GM10266 (cell line): ENCODE measurements around the gene SERPINA12.
"Not testable (repeated sequence)": the region's sequence is repeated elsewhere in the genome, so short reads cannot be mapped to it uniquely, and the experiment has no call there.

Source experiments
- DNase-seq: peaks from one replicate; pipeline ENCODE4 v3.0.0; 2012; ENCODE audit errors: extremely low spot score
- TF ChIP-seq, protein P1 (sequence below): IDR thresholded peaks from 2 replicates; pipeline ENCODE4 v1.5.1; 2012; ENCODE audit warnings: mild to moderate bottlenecking, low read depth; ENCODE audit not compliant: control insufficient read depth, insufficient read depth; ENCODE audit errors: missing control alignments

SERPINA12 gene

DNA sequence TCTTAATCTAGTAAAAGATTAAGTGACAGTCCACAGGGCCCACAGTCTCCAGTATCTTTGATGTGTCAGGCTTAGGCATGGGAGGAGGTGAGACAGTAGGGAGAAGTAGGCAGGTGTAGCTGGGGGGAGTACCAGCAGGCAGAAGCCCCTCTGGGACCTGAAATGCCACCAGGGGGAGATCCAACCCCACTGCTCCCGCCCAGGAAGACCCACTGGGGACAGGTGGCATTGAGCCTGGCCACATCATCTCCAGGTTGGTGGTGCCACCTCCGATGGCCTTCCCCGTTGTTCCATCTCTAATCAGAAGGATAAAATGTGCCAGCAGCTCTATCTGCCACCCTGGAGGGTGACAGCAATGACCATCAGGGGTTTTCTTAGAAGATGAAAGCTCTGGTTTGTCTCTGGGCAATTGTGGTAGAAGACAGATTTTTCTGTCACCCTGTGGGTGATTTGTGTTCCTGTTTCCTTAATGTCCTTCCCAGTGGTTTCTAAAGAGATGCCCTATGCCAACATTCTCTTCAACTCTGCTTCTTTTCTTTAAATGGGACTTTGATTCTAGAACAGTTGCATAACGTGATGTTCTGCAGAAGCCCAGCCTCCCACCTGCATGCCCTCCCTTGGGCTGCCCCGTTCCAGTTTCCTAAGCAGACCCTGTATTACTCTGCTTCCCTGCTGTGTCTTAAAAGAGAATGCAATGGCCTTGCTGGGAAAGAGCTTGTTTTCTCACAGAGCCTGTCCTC, 12.3 kb upstream of the SERPINA12 start:
- TF ChIP-seq, protein P1, sequence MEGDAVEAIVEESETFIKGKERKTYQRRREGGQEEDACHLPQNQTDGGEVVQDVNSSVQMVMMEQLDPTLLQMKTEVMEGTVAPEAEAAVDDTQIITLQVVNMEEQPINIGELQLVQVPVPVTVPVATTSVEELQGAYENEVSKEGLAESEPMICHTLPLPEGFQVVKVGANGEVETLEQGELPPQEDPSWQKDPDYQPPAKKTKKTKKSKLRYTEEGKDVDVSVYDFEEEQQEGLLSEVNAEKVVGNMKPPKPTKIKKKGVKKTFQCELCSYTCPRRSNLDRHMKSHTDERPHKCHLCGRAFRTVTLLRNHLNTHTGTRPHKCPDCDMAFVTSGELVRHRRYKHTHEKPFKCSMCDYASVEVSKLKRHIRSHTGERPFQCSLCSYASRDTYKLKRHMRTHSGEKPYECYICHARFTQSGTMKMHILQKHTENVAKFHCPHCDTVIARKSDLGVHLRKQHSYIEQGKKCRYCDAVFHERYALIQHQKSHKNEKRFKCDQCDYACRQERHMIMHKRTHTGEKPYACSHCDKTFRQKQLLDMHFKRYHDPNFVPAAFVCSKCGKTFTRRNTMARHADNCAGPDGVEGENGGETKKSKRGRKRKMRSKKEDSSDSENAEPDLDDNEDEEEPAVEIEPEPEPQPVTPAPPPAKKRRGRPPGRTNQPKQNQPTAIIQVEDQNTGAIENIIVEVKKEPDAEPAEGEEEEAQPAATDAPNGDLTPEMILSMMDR = no peak
- no peak for DNase-seq

DNA sequence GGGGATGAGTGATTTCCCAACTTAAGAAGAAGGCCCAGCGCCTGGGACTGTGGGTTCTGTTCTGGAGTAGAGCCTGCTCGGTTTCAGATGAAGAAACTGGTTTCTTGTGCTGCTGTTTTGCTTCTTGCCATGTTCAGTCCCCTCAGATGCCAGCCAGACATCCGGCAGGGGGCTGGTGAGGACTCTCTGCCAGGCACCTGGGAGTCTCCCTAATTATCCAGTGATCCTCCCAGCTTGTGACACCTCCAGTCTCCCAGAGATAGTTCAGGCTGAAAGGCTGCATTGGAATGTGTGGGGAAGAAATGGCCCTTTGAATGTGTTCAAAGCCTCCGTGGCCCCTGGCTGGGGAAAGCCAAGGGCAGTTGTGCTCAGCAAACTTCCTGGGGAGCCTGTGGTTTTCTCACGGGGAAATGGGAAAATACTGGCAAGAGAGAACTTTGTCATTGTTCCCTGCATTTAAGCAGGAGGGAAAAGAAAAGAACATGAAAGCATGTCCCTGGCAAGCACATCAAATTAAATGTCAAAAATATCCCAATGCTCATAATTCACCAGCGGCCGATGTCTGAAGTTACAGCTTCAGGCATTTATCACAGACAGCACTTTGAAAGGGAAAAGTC, 8.5 kb upstream of the SERPINA12 start:
- DNase-seq = no peak
- TF ChIP-seq, protein P1 = no peak

DNA sequence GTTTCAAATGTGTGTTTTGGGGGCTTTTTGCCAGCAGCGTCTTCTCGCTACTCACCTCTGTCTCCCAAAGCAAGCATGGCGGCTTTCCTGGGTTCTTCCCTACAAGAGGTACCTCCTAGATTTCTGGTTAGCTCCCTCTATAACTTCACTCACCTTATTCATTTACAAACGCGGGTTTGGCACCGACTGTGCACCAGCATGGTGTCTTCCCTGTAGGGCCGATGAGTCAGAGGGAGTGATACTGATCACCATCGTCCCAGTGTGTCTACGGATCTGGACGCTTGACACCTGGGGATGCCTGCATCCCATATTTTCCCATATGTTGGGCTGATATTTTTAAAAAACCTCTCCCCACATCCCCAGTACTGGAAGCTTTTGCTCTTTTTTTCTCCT, 8.0 kb upstream of the SERPINA12 start:
- TF ChIP-seq, protein P1 = no peak
- DNase-seq = no peak

DNA sequence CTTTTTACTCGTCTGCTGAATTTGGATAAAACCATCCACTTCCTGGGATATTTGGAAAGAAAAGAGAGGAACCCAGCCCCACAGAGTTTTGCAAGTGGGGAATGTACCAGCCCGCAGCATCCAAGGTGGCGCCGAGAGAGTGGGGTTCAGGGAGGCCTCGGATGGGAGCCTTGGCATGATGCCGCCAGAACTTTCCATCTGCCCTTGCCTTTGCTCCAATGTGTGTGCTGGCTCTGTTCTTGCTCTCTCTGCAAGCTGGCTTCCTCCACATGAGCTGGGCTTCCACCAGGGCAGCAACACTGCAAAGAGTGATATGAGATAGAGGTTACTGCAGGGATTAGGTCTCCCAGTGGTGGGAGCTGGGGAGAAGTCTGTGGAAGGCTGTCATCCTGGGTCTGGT, 6.6 kb upstream of the SERPINA12 start:
- TF ChIP-seq, protein P1 = no peak
- DNase-seq = no peak

DNA sequence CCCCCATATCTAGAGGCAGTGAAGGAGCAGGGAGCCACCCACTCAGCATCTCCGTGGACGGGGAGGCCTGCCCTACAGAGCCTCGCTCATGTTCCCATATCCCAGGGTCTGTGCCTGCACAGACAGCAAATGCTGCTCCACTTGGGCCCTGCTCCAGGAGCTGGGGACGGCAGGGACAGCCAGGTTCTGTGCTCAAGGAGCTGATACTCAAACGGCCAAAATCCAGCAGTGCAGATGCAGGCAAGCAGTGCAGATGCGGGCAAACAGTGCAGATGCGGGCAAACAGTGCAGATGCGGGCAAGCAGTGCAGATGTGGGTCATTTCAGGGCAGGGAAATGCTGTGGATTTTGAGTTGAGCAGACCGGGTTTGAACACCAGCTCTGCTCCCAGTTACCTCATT, 6.2 kb upstream of the SERPINA12 start:
- TF ChIP-seq, protein P1 = no peak

DNA sequence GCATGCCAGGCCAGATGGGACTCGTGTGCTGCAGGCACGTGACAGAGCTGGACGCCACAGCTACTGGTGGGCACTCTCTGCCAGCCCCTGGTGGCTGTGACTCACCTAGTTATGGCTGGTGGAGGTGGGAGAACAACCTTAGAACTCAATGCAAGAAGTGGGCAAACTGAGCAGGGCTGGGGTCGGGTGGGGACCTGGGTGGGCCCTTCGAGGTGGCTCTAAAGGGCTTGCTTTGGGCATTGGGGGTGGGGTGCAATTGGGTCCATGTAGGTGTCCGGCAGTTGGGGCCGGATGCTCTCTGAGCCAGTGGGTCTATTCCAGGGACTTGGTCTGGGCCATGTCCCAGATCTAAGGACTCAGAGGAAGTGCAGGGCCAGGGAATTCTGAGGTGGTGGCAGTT, 5.1 kb upstream of the SERPINA12 start:
- DNase-seq = no peak
- TF ChIP-seq, protein P1 = no peak

More for the DNA sequence above, 6.2 kb upstream of the SERPINA12 start:
- no peak for DNase-seq

DNA sequence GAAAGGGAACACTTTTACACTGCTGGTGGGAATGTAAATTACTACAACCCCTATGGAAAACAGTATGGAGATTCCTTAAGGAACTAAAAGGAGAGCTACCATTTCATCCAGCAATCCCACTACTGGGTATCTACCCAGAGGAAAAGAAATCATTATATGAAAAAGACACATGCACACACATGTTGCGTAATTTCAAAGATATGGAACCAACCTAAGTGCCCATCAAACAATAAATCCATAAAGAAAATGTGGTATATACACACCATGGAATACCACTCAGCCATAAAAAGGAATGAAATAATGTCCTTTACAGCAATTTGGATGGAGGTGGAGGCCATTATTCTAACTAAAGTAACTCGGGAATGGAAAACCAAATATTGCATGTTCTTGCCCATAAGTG, 1.2 kb upstream of the SERPINA12 start:
- DNase-seq = not testable (repeated sequence)

DNA sequence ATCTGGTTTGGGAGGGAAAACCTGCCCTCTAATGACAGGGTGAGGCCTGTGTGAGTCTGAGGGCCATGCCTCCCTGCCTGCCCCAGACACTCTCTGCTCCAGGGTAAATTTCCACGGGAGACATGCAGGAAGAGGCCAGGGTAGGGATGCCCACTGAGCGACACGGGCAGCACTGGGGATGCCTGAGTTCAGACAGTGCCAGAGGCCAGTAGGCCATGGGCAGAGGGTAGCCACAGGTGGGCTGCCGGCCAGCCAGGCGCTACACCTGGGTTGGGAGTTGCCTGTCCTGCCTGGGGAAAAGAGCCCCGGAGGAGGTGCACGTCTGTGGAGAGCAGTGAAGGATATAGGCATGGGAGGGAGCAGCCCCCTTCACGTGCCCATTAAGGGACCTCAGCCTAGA, 3.6 kb downstream of the SERPINA12 start:
- TF ChIP-seq, protein P1 = no peak

More for the DNA sequence above, 3.6 kb downstream of the SERPINA12 start:
- DNase-seq = no peak
